CD4-positive, alpha-beta T cell treated with Interleukin-17A for 4 hours (primary cell): Measurements from ENCODE around the gene NAV1.
A peak's percentile ranks its signal among the peaks of the same experiment; 100 is the strongest.
"Not testable (repeated sequence)": the region's sequence is repeated elsewhere in the genome, so short reads cannot be mapped to it uniquely, and the experiment has no call there.

Experiments
- DNase-seq: peaks from one replicate; pipeline ENCODE4 v3.0.0-alpha.2; 2020; ENCODE audit warnings: mixed read lengths

Gene NAV1

DNA sequence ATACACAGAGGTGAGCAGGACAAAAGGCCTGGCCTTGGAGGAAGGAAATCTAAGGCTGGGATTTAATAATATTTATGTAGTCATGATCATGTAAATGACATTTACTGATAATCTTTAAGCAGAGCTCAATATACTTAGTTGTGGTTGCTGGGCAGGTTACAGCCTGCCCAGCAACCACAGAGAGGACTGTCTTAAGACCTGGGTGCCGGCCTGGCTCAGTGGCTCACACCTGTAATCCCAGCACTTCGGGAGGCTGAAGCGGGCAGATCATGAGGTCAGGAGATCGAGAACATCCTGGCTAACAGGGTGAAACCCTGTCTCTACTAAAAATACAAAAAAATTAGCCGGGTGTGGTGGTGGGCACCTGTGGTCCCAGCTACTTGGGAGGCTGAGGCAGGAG lies 10.6 kb downstream of the NAV1 start:
- DNase-seq, result not testable (repeated sequence)

DNA sequence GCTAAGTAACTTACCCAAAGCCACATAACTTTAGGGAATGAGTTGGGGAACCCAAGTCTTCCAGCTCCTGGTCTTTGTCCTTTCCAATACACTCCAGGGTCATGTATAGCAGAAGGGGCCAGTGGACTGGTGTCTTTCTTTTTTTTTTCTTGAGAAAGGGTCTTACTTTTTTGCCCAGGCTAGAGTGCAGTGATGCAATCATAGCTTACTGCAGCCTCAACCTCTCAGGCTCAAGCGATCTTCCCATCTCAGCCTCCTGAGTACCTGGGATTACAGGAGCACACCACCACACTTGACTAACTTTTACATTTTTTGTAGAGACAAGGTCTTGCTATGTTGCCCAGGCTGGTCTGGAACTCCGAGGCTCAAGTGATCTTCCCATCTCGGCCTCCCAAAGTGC lies 12.2 kb downstream of the NAV1 start:
- DNase-seq, result no peak

DNA sequence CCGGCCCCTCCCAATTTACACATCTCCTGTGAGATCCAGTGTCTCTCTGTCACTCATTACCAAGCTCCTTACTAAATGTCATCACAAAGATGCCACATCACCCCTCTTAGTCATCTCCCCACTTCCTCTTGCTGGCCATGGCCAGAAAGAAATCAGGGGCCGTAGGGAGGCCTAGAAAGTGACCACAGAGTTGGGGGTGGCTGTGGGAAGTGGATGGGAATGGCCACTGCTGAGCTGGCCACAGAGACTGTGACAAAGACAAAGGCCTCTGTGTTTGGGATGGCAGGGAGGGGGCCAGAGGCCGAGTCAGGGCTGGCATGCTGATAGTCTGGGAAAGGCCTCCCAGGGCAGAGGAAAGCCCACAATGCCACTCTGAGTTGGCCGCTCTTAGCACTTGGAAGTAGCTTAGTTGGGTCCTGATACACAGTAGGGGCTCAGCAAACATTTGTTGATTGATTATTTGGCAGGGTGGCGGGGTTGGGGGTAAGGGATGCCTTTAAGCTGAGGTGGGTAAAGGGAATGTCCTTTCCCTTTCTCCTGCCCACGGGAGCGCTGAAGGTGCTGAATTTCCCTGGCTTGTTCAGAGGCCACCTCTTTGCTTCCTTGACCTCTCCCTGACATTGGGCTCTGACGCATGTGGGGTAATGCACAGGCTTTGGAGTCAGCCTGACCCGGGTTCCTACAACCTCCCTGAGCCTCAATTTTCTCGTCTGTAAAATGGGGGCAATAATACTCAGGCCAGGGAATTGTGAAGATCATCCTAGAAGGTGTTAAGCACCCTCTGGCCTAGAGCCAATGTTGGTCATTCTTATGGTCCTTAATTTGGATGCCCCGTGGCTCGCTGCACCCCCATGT lies 13.2 kb downstream of the NAV1 start:
- no peak for DNase-seq

DNA sequence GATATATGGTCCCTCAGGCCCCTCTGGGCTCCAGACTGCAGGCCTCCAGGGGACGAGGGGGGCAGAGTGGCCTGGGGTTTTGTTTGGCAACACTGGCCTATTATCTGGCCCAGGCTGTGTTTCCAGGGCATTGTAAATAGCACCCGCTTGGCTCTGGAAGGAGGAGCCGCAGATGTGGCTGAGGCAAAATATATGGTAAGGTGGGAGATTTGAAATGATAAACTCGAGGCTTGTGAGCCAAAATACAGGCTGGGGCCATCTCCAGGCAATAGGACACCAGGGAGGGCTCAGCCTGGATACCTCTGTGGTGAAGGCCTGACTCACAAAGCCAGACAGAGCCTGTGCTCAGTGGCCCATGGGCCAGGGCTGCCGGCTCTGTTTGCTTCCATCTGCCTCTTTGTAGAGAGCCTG lies 14.0 kb downstream of the NAV1 start:
- no peak for DNase-seq

DNA sequence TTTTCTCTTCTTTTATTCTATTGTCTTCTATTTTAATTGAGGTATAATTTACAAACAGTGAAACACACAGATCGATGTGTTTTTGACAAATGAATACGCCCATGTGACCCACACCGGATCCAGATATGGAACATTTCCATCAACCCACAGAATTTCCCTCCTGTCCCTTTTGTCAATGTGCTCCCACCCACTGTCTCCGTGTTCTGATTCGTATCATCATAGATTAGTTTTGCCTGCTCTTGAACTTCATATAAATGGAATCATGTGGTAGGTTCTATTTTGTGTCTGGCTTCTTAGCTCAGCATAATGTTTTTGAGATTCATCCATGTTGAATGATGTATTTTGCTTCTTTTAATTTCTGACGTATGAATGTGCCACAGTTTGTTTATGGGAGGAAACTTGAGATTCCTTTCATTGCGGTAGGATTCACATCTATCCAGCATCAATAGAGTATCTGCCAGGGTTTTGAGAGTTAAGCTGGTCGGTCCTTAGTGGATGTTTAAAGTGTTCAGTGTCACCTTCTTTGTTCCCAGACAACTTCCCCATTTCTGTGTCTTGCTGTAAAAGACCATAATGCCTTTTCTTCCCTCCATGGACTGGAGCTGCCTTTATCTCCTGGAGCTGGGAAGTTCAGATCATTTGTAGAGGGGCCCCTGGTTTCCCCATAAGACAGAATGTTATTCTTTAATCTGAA lies 14.7 kb downstream of the NAV1 start:
- no peak for DNase-seq

DNA sequence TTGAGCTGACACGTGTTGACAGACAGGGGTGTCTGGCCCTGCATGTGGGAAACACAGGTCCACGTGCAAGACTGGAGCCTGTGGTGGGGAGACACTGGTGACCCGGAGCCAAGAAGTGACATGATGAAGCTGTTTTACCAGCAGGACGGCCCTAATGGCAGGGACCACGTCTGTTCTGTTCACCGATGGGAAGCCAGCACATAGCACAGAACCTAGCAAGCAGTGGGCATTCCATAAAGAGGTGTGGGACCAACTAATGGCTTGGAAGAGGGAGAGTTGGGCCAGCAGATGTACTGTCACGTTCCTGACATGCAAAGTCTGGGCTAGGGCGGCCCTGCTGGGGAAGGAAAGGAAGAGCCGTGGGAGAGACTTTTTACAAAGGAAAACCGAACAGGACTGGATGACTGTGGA lies 15.3 kb downstream of the NAV1 start:
- no peak for DNase-seq

DNA sequence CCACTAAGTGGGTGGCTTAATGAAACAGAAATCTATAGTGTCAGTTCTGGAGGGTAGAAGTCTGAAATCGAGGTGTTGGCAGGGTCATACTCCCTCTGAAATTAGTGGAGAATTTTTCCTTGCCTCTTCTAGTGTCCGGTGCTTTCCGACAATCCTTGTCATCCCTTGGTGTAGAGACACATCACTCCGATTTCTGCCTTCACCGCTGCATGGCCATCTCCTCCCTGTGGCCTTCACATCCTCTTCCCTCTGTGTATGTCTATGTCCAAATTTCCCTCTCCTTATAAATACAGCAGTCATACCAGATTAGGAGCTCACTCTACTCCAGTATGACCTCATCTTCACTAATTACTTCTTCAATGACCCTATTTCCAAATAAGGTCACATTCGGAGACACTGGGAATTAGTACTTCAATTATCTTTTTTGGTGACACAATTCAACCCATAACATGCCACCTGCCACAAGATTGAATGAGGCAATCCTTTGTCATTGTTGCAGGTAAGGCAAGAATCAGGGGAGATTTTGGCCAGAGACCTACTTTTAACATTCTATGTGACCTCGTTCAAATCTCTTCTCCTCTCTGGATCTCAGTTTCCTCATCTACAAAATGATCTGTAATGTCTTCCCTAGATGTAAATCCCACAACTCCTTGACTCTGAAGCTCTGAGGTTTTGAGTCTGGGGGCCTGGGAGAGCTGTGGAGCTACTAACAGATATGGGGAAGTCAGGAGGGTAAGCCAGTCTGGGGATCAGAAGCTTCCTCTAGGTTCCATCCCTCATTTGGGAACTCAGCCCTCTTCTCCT lies 16.1 kb downstream of the NAV1 start:
- no peak for DNase-seq

DNA sequence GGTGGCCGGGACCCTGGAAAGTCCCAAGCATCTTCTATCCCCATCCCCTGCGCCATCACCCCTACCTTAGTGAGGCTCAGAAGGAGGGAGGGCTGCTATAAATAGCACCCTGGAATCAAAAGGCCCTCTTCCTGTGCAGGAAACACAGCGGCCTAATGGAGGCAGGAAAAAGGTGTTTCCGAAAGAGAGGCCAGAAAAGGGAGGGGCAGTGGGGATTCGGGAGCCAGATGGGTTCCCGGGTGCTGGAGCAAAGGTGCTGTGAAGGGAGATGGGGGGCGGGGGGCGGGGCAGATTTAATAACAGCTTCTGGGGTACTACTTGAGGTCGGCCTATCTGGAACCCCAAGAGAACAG lies 16.6 kb downstream of the NAV1 start:
- DNase-seq, result no peak

DNA sequence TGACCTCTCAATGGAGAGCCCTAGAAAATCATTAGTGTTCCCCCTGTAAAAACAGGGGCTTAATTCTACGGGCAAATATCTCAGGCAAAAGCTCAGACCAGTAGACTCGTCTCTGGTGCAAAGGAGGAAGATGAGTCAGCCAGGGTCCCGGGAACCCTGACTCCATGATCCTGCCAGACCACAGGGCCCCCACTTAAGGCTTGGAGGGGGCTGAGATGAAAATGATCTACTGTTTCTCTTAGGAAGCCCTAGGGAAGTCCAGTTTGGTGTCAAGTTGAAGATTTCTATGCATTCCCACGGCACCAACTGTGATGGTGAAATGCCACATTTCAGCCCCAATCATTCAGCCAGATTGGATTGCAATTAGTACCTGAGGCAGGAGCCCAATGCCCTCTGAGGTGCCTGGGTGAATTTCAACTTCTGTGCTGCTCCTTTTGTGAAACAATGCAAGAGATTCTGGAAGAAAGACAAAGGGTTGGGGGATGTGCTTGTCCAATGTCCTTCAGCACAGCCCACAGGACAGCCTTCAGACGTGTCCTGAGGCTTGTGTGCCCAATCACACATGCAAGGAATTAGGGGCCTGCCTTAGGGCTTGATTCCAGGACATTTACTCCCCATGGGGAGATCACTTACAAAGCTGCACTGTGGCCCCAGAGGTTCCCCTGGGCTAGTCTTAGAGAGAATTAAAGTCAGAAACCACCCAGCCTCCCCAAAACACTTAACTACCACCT lies 18.1 kb downstream of the NAV1 start:
- DNase-seq, result no peak

DNA sequence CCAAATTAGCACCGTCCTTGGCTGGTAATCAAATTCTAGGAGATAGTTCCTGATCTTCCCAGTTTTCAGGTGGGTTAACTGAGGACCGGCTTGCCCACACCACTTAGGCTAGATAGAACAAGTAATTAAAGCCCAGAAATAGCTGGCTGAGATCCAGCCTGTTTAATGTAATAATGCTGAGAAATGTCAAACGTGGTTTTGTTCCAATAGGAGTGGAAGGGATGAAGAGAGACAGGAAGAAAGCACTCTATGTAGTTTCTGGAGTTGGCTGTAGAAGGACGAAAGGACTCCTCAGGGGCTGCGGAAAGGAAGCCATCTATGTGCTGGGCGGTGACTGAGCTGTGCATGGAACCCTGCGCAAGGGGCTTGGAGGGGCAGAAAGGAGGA lies 18.6 kb downstream of the NAV1 start:
- DNase-seq, result no peak

DNA sequence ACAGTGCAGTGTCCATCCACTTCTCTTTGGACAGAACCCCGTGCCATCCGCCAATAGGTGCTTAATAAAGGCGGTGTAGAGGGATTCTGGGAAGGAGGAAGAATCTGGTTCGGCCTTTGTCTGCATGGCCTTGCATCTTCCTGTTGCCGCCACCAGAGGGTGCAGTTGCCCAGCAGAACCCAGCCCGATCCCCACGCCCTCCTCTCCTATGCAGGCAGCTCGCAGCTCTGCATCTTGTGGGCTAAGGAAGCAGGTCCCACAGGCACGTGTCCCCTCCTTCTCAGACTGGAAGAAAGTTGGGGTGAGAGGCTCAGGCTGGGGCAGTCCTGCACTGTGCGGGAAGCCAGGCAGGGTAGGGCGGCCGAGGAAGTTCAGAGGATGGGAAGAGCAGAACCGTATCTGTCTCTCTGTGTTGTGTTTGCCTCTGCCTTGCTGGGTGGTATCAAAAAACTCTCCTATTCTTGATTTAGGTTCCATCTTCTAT lies 20.8 kb downstream of the NAV1 start:
- DNase-seq, result peak; percentile 74

DNA sequence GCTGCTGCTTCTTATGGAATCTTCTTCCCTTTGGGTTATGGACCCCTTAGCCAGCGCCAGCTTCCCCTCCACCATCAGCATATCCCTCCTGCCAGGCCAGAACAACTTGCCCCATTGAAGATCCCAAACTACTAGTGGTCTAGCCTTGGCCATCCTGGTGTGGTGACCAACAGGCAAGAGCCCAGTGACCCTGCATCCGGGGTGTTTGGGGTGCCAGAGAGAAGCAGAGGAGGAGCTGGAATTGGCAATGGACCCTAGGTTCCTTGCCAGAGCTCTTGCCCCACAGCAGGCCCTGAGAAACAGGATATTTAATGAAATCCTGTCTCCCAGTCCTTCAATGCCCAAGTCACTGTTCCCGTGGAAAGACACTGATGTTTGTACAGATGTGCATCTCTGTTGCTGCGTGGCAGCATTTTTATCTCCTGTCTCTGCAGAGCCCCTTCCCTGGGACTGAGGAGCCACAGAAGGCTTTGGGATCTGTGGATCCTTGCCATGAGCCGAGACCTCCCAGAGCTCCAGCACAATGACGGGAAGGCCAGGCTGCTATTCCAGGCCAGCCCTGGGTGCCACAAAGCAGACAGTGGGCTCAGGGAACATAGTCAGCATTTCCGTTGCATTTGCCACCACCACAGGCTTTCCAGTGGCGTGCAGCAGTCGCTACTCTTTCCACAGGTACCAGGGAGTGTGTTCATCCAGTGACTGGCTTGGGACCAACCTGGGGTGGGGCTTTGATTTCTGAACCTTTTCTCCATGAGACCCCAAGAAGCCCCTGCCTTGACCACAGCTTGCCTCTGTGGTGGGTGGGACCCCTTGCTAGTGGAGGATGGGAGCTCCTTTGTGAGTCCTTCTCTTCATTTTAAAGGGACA lies 21.6 kb downstream of the NAV1 start:
- no peak for DNase-seq

DNA sequence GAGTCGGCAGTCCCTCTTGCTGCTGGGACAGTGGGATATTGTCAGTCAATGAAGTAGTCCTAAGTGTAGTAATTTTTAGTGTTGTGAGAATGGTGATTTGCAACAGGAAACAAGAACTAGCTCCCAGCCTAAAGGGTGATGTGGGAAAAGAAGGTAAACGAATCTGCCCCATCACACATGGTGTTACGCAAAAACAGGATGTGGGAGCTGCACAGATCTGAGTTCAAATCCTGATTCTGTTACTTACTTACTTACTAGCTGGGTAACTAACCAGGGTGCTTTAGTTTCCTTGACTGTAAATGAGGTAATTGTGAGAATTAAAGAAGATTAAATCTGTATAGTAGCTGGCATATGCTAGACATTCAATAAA lies 22.3 kb downstream of the NAV1 start:
- no peak for DNase-seq

DNA sequence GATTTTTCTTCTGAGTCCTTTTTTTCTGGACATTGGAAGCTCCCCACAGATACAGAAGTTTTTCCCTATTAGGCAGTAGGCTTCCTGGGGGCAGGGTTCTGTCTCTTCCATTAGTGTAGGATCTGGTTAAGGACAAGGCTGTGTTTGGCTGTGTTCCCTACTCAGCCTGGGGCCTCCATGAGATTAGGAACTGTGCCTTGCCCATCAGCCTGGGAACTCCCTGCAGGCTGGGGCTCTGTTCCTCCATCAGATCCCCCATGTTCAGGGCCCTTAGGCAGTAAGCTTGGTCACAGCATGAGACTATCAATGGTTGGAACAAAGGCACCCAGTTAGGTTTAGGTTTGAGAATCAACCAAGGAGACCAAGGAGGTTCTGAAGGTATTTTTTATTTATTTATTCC lies 22.7 kb downstream of the NAV1 start:
- DNase-seq, result no peak

DNA sequence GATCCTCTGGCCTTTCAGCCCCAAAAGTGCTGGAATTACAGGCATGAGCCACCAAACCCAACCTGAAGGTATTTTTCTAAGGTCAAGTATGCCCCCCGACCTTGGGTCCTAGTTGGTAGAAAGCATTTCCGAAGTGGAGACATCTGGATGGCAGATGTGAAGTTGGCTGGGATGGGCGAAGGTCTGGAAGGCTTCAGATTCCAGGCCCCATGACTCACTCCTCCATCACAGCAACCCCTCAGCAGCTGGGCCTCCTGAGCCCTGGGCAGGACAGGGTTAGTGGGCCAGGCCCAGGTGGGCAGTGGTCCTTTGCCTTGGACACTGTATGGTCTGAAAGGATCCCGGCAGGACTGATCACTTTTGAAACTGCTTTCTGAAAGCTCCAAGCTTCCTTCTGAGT lies 23.3 kb downstream of the NAV1 start:
- no peak for DNase-seq

DNA sequence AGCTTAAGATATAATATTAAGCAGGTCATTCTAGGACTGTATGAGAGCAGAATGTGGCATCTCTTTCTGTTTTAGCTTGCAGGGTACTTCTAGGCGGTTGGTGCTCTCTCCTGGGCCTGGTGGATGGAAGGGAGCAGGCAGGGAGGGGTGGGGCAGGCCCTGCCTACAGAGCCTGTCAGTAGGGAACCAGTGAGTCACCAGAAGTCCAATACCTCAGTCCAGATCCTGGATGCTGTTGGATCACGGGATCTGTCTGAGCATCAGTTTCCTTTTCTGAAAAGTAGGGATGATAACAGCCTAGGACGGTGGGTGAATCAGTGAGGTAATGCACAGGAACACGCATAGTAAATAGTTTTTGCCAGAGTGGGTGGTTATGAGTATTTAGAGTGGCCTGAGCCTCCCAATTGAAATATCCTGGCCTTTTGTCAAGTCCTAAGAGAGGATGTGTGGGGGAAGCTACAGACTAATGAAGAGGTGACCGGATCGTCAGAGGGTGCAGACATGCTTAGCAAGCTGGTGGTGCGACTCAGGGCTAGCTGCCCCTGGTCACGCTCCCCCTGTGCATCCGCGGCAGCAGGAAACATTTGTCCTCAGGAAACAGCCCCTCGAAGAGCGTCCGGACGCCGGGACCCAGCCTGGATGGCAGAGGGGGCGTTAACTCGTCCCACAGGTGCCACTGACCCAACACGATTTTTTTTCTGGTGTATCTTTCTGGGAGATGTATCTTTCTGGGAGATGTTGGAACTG lies 23.9 kb downstream of the NAV1 start:
- no peak for DNase-seq

DNA sequence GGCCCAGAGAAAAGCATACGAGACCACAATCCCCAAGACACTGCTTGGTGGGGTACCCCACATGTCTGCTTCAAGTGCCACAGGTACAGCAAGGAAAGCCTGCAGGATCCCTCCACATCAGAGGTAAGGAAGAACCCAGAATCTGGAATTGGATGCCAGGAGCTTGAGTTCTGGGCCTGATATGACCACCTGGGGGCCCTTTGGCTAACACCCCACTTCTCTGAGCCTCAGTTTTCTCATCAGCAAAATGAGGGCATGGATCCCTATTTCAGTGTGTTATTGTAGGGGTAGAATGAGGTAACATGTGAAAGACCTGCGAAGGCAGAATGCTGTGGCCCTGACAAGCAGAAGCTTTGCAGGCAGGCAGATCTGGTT lies 24.5 kb downstream of the NAV1 start:
- DNase-seq, result no peak

DNA sequence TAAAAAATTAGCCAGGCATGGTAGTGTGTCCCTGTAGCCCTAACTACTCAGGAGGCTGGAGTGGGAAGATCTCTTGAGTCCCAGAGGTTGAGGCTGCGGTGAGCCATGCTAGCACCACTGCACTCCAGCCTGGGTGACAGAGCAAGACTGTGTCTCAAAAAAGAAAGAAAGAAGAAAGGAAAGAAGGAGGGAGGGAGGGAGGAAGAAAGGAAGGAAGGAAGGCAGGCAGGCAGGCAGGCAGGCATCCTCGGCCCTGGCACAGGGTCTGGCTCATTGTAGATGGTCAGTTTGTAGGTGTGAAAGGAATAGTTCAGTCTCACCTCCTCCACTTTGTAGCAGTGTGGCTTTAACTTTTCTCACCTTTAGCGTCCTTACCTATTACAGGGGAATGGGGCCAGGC lies 25.0 kb downstream of the NAV1 start:
- no peak for DNase-seq

DNA sequence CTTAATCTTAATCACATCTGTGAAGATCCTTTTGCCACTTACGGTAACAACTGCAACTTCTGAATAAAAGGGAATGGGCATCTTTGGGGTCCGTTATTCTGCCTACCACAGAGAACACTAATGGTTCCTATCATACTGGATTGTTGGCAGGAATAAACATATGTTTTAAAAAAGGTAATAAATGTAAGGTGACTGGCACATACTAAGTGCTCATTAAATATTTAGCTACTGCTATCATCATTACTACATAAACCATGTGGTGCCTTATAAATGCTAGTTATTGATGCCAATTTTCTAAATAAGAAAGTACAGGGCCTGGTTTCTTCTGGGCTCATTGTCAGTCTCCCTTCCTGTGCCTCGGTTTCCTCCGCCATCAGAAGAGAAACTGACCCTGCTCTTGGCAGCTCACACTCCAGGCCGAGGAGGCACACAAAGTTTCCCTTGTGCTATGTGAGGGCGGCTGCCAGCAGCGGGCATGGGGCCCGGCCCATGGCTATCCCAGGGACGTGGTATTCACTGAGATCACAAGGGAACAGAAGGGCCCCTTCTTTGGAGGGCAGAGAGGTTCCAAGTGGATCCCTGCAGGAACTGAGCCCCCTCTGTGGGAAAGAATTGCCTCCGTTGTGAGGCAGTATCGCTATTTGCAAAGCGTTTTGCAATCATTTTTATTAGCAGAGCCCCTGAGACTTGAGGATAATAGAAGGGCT lies 26.2 kb downstream of the NAV1 start:
- no peak for DNase-seq

DNA sequence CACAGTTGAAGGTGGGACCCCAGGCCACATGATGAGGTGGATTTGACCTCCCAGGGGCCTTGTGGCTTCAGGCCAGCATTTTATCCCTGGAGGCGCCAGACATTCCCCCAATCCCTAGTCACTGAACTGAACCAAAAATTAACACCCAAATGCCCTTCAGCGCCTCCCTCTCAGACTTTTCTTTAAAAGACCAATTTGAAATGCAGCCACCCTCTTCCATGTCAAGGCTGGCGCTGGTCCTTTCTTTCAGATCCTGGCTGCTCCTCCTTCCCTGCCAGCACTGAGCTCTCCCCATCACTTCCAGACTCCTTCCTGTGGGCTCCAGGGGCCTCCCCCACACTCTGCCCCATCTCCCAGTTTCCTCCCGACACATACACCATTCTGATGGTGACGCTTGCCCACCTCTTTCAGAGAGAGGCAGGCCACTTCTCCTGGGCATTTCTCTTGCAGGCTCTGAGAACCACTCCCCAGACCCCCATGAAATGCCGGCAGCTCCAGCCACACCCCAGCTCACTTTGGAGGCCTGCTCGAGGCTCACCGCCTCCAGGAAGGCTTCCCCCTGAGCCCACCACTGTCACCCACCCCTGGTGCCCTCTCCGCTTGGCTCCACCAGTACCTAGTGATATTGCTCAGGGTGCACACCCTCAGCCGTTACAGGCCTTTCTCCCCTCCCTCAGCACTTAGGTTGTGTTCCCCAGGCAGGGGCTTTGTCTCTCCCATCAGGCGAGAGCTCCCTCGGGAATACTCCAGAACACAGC lies 27.0 kb downstream of the NAV1 start:
- no peak for DNase-seq
